ENCODE measurements around the gene TMPRSS12.
"Not testable (repeated sequence)": the region's sequence is repeated elsewhere in the genome, so short reads cannot be mapped to it uniquely, and the experiment has no call there.

The TMPRSS12 gene

GRCh38 chr12:50842637-50843493 lies at the start of gene TMPRSS12:
Gene TMPRSS12, plus strand, starts transcription at chr12:50842926. Its CDS starts 39 bp downstream, at chr12:50842965.
- DNase-seq = no peak

- DNase-seq = no peak
Observed at GRCh38 chr12:50799908-50800307, 42.8 kb upstream of the TMPRSS12 start.

GRCh38 chr12:50803230-50803875 lies 39.4 kb upstream of the TMPRSS12 start:
- DNase-seq = no peak

- DNase-seq = no peak
Observed at GRCh38 chr12:50806176-50806575, 36.5 kb upstream of the TMPRSS12 start.

GRCh38 chr12:50809131-50809530 lies 33.6 kb upstream of the TMPRSS12 start:
- not testable (repeated sequence) for DNase-seq

GRCh38 chr12:50814921-50815320 lies 27.8 kb upstream of the TMPRSS12 start:
- DNase-seq = not testable (repeated sequence)

GRCh38 chr12:50820177-50820576 lies 22.5 kb upstream of the TMPRSS12 start:
- DNase-seq = no peak

GRCh38 chr12:50822082-50822481 lies 20.6 kb upstream of the TMPRSS12 start:
- no peak for DNase-seq

- DNase-seq = not testable (repeated sequence)
Observed at GRCh38 chr12:50823724-50824123, 19.0 kb upstream of the TMPRSS12 start.

- no peak for DNase-seq
Observed at GRCh38 chr12:50824914-50825313, 17.8 kb upstream of the TMPRSS12 start.

GRCh38 chr12:50825372-50825838 lies 17.3 kb upstream of the TMPRSS12 start:
- DNase-seq = peak in 1 of 2 donors; percentile 72

- DNase-seq = no peak
Observed at GRCh38 chr12:50828121-50828520, 14.6 kb upstream of the TMPRSS12 start.

GRCh38 chr12:50828886-50829285 lies 13.8 kb upstream of the TMPRSS12 start:
- DNase-seq = no peak

- DNase-seq = not testable (repeated sequence)
Observed at GRCh38 chr12:50833801-50834200, 8.9 kb upstream of the TMPRSS12 start.

GRCh38 chr12:50839042-50839441 lies 3.7 kb upstream of the TMPRSS12 start:
- DNase-seq = no peak

GRCh38 chr12:50840809-50841487 lies 1.8 kb upstream of the TMPRSS12 start:
- DNase-seq = no peak

GRCh38 chr12:50841716-50842531 lies 802 bp upstream of the TMPRSS12 start:
- DNase-seq = no peak

- DNase-seq = no peak
Observed at GRCh38 chr12:50845021-50845647, 2.4 kb downstream of the TMPRSS12 start.

GRCh38 chr12:50848963-50849362 lies 6.2 kb downstream of the TMPRSS12 start:
- DNase-seq = no peak

GRCh38 chr12:50855218-50855617 lies 12.5 kb downstream of the TMPRSS12 start:
- not testable (repeated sequence) for DNase-seq

GRCh38 chr12:50855679-50856078 lies 13.0 kb downstream of the TMPRSS12 start:
- not testable (repeated sequence) for DNase-seq
